Tibial nerve (tissue), 4 donors: ENCODE data around the gene PCDH9. TPM values are rescaled to one million over a fixed set of nuclear protein-coding genes. Genes with fewer than 3 reads are reported as not detected.

Experiments used
- DNase-seq, 2 donors: peaks; one replicate each; pipeline ENCODE4 v3.0.0-alpha.2; 2019; ENCODE audit warnings: low spot score in 2 of 2
- H3K27ac ChIP-seq, 4 donors: fragments of 200-600 bp; sonication (generic) in 3 of 4; one replicate each; pipeline ENCODE4 v1.5.1; 2017 to 2019; ENCODE audit warnings: mild to moderate bottlenecking in 1 of 4
- H3K27me3 ChIP-seq, 2 donors: fragments of 200-600 bp; sonication (generic) in 1 of 2; one replicate each; pipeline versions ENCODE4 v1.5.1 to v1.6.0; 2017 to 2019
- H3K36me3 ChIP-seq, 3 donors: fragments of 200-600 bp; sonication (generic); one replicate each; pipeline ENCODE4 v1.5.1; 2018 to 2019
- H3K4me1 ChIP-seq, 4 donors: fragments of 200-600 bp; sonication (generic) in 3 of 4; one replicate each; pipeline ENCODE4 v1.5.1; 2017 to 2019
- H3K4me3 ChIP-seq, 4 donors: fragments of 200-600 bp; sonication (generic) in 3 of 4; one replicate each; pipeline ENCODE4 v1.5.1; 2017 to 2019; ENCODE audit warnings: mild to moderate bottlenecking in 1 of 4, moderate library complexity in 1 of 4
- H3K9me3 ChIP-seq, 4 donors: fragments of 200-600 bp; sonication (generic) in 3 of 4; one replicate each; pipeline ENCODE4 v1.5.1; 2017 to 2019
- EP300 ChIP-seq, 2 donors: sonication (generic); formaldehyde crosslinking; IDR thresholded peaks; one replicate each; pipeline ENCODE4 v1.6.1; 2017; ENCODE audit warnings: antibody characterized with exemption in 2 of 2, mild to moderate bottlenecking in 1 of 2
- POLR2A ChIP-seq, 2 donors: fragments of 450-650 bp; IDR thresholded peaks; one replicate each; pipeline ENCODE4 v1.6.1; 2017; ENCODE audit warnings: antibody characterized with exemption in 2 of 2, mild to moderate bottlenecking in 2 of 2, moderate library complexity in 2 of 2
- WGBS, 2 donors: methylation state at CpG; one replicate each; pipeline ENCODE4 v1.1.5; 2018; 5-methylcytosine and 5-hydroxymethylcytosine counted together
- total RNA-seq, 4 donors: library from RNA; depleted of rRNA; stranded (reverse); fragments of >200 nt; gene quantifications; one replicate each; pipeline ENCODE4 v1.1.0, GENCODE V29; 2016
- TF ChIP-seq, protein P1 (sequence below), 5 experiments: fragments of 200-600 bp in 3 of 5; fragments of 450-650 bp in 2 of 5; sonication (generic) in 3 of 5; IDR thresholded peaks; one replicate each; pipeline ENCODE4 v1.5.1; 2016 to 2019; ENCODE audit warnings: antibody characterized with exemption in 5 of 5, mild to moderate bottlenecking in 3 of 5, moderate library complexity in 2 of 5

The PCDH9 gene
- total RNA-seq, 4 donors from 2014 or later = 11.8 to 28.6 (median 14.4) TPM

DNA sequence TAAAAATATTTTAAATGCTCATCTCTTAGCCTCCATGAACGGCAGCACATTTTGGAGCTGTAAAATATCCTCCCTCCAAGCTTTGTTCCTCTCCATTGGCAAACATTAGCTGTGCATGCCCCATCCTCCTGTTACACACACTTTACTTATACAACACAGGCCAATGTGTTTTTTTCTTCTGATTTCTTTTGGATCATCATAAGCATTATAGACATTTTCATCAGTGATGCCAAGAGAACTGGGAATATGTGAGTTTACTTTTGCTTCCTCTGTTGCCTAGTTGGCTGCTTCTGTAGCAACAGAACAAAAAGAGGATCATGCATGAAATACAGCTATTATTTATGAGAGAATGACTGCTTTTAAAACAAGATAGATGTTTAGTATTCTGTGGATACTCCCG, 142.6 kb downstream of the PCDH9 start:
- WGBS, 2 donors = 35 to 38% methylated on average over 2 of the region's 2 CpGs
- TF ChIP-seq EP300 (IDR thresholded peaks at IDR 0.05) = no peak
- TF ChIP-seq POLR2A (IDR thresholded peaks at IDR 0.05) = no peak
- TF ChIP-seq, protein P1, sequence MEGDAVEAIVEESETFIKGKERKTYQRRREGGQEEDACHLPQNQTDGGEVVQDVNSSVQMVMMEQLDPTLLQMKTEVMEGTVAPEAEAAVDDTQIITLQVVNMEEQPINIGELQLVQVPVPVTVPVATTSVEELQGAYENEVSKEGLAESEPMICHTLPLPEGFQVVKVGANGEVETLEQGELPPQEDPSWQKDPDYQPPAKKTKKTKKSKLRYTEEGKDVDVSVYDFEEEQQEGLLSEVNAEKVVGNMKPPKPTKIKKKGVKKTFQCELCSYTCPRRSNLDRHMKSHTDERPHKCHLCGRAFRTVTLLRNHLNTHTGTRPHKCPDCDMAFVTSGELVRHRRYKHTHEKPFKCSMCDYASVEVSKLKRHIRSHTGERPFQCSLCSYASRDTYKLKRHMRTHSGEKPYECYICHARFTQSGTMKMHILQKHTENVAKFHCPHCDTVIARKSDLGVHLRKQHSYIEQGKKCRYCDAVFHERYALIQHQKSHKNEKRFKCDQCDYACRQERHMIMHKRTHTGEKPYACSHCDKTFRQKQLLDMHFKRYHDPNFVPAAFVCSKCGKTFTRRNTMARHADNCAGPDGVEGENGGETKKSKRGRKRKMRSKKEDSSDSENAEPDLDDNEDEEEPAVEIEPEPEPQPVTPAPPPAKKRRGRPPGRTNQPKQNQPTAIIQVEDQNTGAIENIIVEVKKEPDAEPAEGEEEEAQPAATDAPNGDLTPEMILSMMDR (IDR thresholded peaks at IDR 0.05) = no peak
- H3K27me3 ChIP-seq = no peaks in the 10 kb centered on the region

DNA sequence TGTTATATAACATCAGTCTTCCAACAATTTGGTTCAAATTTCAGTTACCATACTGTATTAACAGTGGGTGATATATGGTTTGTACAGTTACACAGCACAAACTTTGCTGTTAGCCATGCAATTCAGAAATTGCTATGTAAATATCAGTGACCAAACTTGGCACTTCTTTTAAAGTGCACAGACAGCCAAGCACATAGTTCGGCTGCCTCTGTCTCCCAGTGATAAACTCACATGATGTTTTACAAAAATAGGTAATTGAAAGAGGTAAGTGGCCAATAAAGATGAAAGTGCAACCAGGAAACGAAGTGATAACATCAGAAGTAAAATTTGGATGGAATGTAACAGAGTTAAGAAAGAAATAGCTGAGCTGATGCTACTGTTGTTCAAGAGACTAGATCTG, 143.9 kb downstream of the PCDH9 start:
- no peaks in the 10 kb centered on the region for H3K27me3 ChIP-seq
- H3K9me3 ChIP-seq = no peaks in the 10 kb centered on the region
- peaks cover 0 to 15% (median 0%) of the 10 kb centered on the region in 4 donors for H3K4me1 ChIP-seq
- no peaks in the 10 kb centered on the region for H3K36me3 ChIP-seq
- DNase-seq = no peak
- H3K27ac ChIP-seq = no peak overlapping the region
- no peak overlapping the region for H3K4me3 ChIP-seq
- TF ChIP-seq EP300 (IDR thresholded peaks at IDR 0.05) (no peak), POLR2A (IDR thresholded peaks at IDR 0.05) (no peak)
- TF ChIP-seq, protein P1 (IDR thresholded peaks at IDR 0.05) = no peak
- WGBS, 2 donors = 55 to 60% methylated on average over 2 of the region's 2 CpGs

More for the DNA sequence above, 142.6 kb downstream of the PCDH9 start:
- Histone ChIP-seq H3K4me1 (peaks cover 0 to 15% (median 0%) of the 10 kb centered on the region in 4 donors), H3K9me3 (no peaks in the 10 kb centered on the region), H3K4me3 (no peak overlapping the region), H3K27ac (no peak overlapping the region), H3K36me3 (no peaks in the 10 kb centered on the region)
- DNase-seq = no peak

DNA sequence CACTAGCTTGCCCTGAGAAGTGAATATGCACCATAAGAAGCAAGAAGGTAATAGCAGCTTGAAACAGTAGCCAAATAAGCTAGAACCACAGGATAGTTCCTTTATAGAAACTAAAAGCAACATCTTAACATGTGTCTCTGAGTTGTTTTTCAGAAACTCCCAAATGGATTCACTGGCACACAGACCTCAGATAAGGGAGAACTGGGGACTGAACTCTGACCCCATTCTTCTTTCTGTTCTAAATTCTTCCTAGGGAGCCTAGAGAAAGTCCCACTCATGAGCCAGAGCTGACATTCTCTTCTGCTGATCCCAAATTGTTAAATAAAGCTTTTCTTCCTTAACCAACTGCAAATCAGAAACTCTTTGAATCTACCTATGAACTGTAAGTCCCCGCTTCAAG, 146.1 kb downstream of the PCDH9 start:
- 89 to 92% methylated on average over 1 of the region's 1 CpG for WGBS, 2 donors
- no peak for DNase-seq
- Histone ChIP-seq H3K27ac (no peak overlapping the region), H3K36me3 (no peaks in the 10 kb centered on the region), H3K9me3 (no peaks in the 10 kb centered on the region), H3K4me1 (peaks cover 0 to 15% (median 0%) of the 10 kb centered on the region in 4 donors), H3K4me3 (no peak overlapping the region), H3K27me3 (no peaks in the 10 kb centered on the region)
- TF ChIP-seq POLR2A (IDR thresholded peaks at IDR 0.05) (no peak), EP300 (IDR thresholded peaks at IDR 0.05) (no peak)
- TF ChIP-seq, protein P1 (IDR thresholded peaks at IDR 0.05) = no peak

DNA sequence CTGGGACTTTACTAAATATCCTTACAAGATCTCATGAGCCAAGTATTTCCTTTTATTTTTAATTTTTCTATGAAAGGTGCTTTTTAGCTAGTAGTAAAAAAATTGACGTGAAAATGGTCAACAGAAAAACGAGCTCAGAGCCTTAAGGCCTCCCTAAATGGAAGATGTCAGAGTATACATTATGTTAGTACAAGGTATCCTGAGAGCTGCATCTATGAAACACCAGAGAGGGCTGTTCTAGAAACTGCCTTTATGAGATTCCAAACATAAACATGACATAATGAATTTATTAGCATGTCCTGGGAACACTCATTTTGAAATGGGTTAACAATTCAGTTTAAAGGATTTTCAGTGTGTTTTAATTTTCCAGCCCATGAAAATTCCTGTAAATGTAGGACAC, 146.6 kb downstream of the PCDH9 start:
- no peak overlapping the region for H3K27ac ChIP-seq
- no peaks in the 10 kb centered on the region for H3K36me3 ChIP-seq
- no peaks in the 10 kb centered on the region for H3K27me3 ChIP-seq
- peaks cover 0 to 15% (median 0%) of the 10 kb centered on the region in 4 donors for H3K4me1 ChIP-seq
- H3K9me3 ChIP-seq = no peaks in the 10 kb centered on the region
- TF ChIP-seq EP300 (IDR thresholded peaks at IDR 0.05) = no peak
- TF ChIP-seq, protein P1 (IDR thresholded peaks at IDR 0.05) = no peak
- TF ChIP-seq POLR2A (IDR thresholded peaks at IDR 0.05) = no peak
- no peak overlapping the region for H3K4me3 ChIP-seq
- no peak for DNase-seq
- 71 to 75% methylated on average over 2 of the region's 2 CpGs for WGBS, 2 donors

DNA sequence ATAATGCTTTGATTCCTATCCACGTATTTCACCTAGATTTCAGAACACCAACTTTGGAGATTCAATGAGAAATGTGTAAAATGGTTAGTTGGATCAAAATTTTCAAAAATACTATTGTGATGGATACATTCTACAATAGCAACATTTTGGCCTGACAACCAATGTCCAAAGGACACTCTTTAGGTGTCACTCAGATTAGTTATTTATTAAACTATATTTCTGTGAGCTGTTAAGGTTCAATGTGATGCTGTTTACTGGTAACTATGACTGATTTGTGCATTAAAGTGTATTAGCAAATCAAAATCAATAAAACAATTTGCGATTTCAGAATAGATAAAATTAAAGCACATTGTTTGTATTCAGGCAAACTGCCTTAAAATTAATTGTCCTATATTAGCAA, 149.8 kb downstream of the PCDH9 start:
- H3K4me1 ChIP-seq = peaks cover 0 to 8% (median 0%) of the 10 kb centered on the region in 4 donors
- no peak for TF ChIP-seq EP300 (IDR thresholded peaks at IDR 0.05)
- no peak for TF ChIP-seq POLR2A (IDR thresholded peaks at IDR 0.05)
- TF ChIP-seq, protein P1 (IDR thresholded peaks at IDR 0.05) = no peak
- H3K9me3 ChIP-seq = no peaks in the 10 kb centered on the region
- H3K27me3 ChIP-seq = no peaks in the 10 kb centered on the region
- H3K36me3 ChIP-seq = no peaks in the 10 kb centered on the region
- H3K4me3 ChIP-seq = no peak overlapping the region
- 95% methylated on average over 2 of the region's 2 CpGs for WGBS, 2 donors
- H3K27ac ChIP-seq = no peak overlapping the region
- no peak for DNase-seq
